CD4-positive, alpha-beta memory T cell (primary cell): ENCODE measurements around the gene ZNF14. TPM values are rescaled to one million over a fixed set of nuclear protein-coding genes. Genes with fewer than 3 reads are reported as not detected.

Experiments
- CTCF ChIA-PET: fragments of 350-600 bp; sonication (Branson Sonifier 250); formaldehyde crosslinking; loops from one replicate; lab custom pipeline; 2021; ENCODE audit warnings: inconsistent platforms; ENCODE audit not compliant: partially characterized antibody; lab: Charles Lee
- POLR2A ChIA-PET: fragments of 350-600 bp; sonication (Branson Sonifier 250); formaldehyde crosslinking; loops from one replicate; lab custom pipeline; 2021; ENCODE audit not compliant: partially characterized antibody; lab: Charles Lee
- DNase-seq, 5 donors: peaks; one replicate each; pipeline versions ENCODE4 v3.0.0 to v3.0.0-alpha.2; 2020 to 2022; ENCODE audit warnings: mixed read lengths in 1 of 5
- H3K27ac ChIP-seq: one replicate; pipeline ENCODE4 v1.7.0; 2013; ENCODE audit warnings: low read depth, low read length
- H3K27me3 ChIP-seq: 2 replicates; pipeline ENCODE4 v1.7.0; 2013; ENCODE audit warnings: mild to moderate bottlenecking, low read length, moderate library complexity; ENCODE audit not compliant: insufficient read depth
- H3K36me3 ChIP-seq: 2 replicates; pipeline ENCODE4 v1.7.0; 2013; ENCODE audit warnings: mild to moderate bottlenecking, low read length, moderate library complexity; ENCODE audit not compliant: insufficient read depth
- H3K4me1 ChIP-seq: 2 replicates; pipeline ENCODE4 v1.7.0; 2013; ENCODE audit warnings: mild to moderate bottlenecking, low read length, moderate library complexity; ENCODE audit not compliant: insufficient read depth
- H3K4me3 ChIP-seq, 2 donors: one replicate each; pipeline ENCODE4 v1.7.0; 2013; ENCODE audit warnings: low read length in 2 of 2, mild to moderate bottlenecking in 1 of 2
- H3K9me3 ChIP-seq, 2 donors: one replicate each; pipeline ENCODE4 v1.7.0; 2013; ENCODE audit warnings: low read length in 2 of 2, control low read depth in 1 of 2; ENCODE audit not compliant: control insufficient read depth in 1 of 2
- H3K27ac Mint-ChIP-seq, 7 donors: one replicate each; pipeline ENCODE4 v1.8.0; 2020 to 2021; ENCODE audit warnings: mixed read lengths in 7 of 7, mild to moderate bottlenecking in 6 of 7, inconsistent platforms in 3 of 7, moderate library complexity in 3 of 7
- H3K27me3 Mint-ChIP-seq, 2 donors: one replicate each; pipeline ENCODE4 v1.8.0; 2020 to 2021; ENCODE audit warnings: mixed read lengths in 2 of 2
- H3K36me3 Mint-ChIP-seq, 2 donors: one replicate each; pipeline ENCODE4 v1.8.0; 2020 to 2021; ENCODE audit warnings: mixed read lengths in 2 of 2, inconsistent platforms in 1 of 2, mild to moderate bottlenecking in 1 of 2
- H3K4me1 Mint-ChIP-seq, 4 donors: one replicate each; pipeline ENCODE4 v1.8.0; 2020 to 2021; ENCODE audit warnings: mixed read lengths in 4 of 4, mild to moderate bottlenecking in 1 of 4
- H3K4me3 Mint-ChIP-seq, 8 donors: one replicate each; pipeline ENCODE4 v1.8.0; 2020 to 2021; ENCODE audit warnings: mixed read lengths in 8 of 8, mild to moderate bottlenecking in 7 of 8, moderate library complexity in 6 of 8, inconsistent platforms in 3 of 8
- H3K9me3 Mint-ChIP-seq, 8 donors: one replicate each; pipeline ENCODE4 v1.8.0; 2020 to 2021; ENCODE audit warnings: mixed read lengths in 8 of 8, mild to moderate bottlenecking in 5 of 8, inconsistent platforms in 3 of 8, moderate library complexity in 1 of 8
- intact Hi-C: fragments of 100-400 bp; cut with micrococcal nuclease; formaldehyde crosslinking; loops from one replicate; pipeline ENCODE4 v1.15.1; 2023
- polyA plus RNA-seq, 2 donors: library from polyadenylated mRNA; unstranded; fragments of 300-500 nt; fragmentation: Illumina TruSeq; gene quantifications; one replicate each; pipeline ENCODE4 v1.2.3, GENCODE V29; 2021
- total RNA-seq, 2 experiments: library from RNA; stranded (reverse); gene quantifications; one replicate each; pipeline ENCODE4 v1.2.3, GENCODE V29; 2021

ZNF14 gene
- total and polyA plus RNA-seq, 4 experiments from 2014 or later, result 13.9 to 32.2 (median 26.9) TPM

GRCh38 chr19:19750842-19751790 lies 18.2 kb upstream of the ZNF14 start:
- H3K4me1 ChIP-seq, result no peaks in the 10 kb centered on the region
- Mint-ChIP-seq H3K27me3 (no peaks in the 10 kb centered on the region), H3K4me1 (no peaks in the 10 kb centered on the region), H3K36me3 (no peaks in the 10 kb centered on the region), H3K27ac (peak overlapping the region in 1 of 7 donors; percentile 53), H3K4me3 (no peak overlapping the region), H3K9me3 (no peaks in the 10 kb centered on the region)
- DNase-seq, result no peak
- ChIA-PET CTCF (no interaction called here), POLR2A (interaction anchor here (0.6 kb wide), 1 partner anchor 103 kb away, joined by 3 read pairs; no protein-coding TSS in a partner anchor)
- intact Hi-C loops, result no loop called here
- H3K4me3 ChIP-seq, result no peak overlapping the region
- no peaks in the 10 kb centered on the region for H3K27me3 ChIP-seq
- H3K9me3 ChIP-seq, result no peaks in the 10 kb centered on the region
- H3K27ac ChIP-seq, result no peak overlapping the region
- H3K36me3 ChIP-seq, result no peaks in the 10 kb centered on the region

- no peaks in the 10 kb centered on the region for H3K9me3 Mint-ChIP-seq
- H3K4me3 ChIP-seq, result no peak overlapping the region
- no peaks in the 10 kb centered on the region for H3K9me3 ChIP-seq
- no peaks in the 10 kb centered on the region for H3K4me1 ChIP-seq
- H3K36me3 ChIP-seq, result no peaks in the 10 kb centered on the region
- no peaks in the 10 kb centered on the region for H3K27me3 ChIP-seq
- no peak overlapping the region for H3K4me3 Mint-ChIP-seq
- DNase-seq, result no peak
- H3K4me1 Mint-ChIP-seq, result no peaks in the 10 kb centered on the region
- POLR2A ChIA-PET, result no interaction called here
- H3K27ac ChIP-seq, result no peak overlapping the region
- no peaks in the 10 kb centered on the region for H3K36me3 Mint-ChIP-seq
- CTCF ChIA-PET, result no interaction called here
- H3K27ac Mint-ChIP-seq, result no peak overlapping the region
- H3K27me3 Mint-ChIP-seq, result no peaks in the 10 kb centered on the region
- intact Hi-C loops, result no loop called here
Measured at GRCh38 chr19:19749908-19750841, 17.3 kb upstream of the ZNF14 start.

GRCh38 chr19:19749117-19749907 lies 16.4 kb upstream of the ZNF14 start:
- H3K36me3 Mint-ChIP-seq, result no peaks in the 10 kb centered on the region
- POLR2A ChIA-PET, result no interaction called here
- H3K27ac Mint-ChIP-seq, result no peak overlapping the region
- no peak overlapping the region for H3K4me3 Mint-ChIP-seq
- no peaks in the 10 kb centered on the region for H3K36me3 ChIP-seq
- CTCF ChIA-PET, result no interaction called here
- intact Hi-C loops, result no loop called here
- no peaks in the 10 kb centered on the region for H3K9me3 ChIP-seq
- H3K27me3 ChIP-seq, result no peaks in the 10 kb centered on the region
- no peak overlapping the region for H3K27ac ChIP-seq
- no peaks in the 10 kb centered on the region for H3K4me1 Mint-ChIP-seq
- H3K27me3 Mint-ChIP-seq, result no peaks in the 10 kb centered on the region
- H3K4me1 ChIP-seq, result no peaks in the 10 kb centered on the region
- no peak for DNase-seq
- H3K9me3 Mint-ChIP-seq, result no peaks in the 10 kb centered on the region
- no peak overlapping the region for H3K4me3 ChIP-seq

- Histone ChIP-seq H3K36me3 (no peaks in the 10 kb centered on the region), H3K4me1 (no peaks in the 10 kb centered on the region), H3K27ac (no peak overlapping the region), H3K27me3 (no peaks in the 10 kb centered on the region), H3K9me3 (no peaks in the 10 kb centered on the region), H3K4me3 (no peak overlapping the region)
- H3K36me3 Mint-ChIP-seq, result no peaks in the 10 kb centered on the region
- ChIA-PET CTCF (no interaction called here), POLR2A (no interaction called here)
- no peaks in the 10 kb centered on the region for H3K4me1 Mint-ChIP-seq
- H3K9me3 Mint-ChIP-seq, result no peaks in the 10 kb centered on the region
- DNase-seq, result no peak
- H3K4me3 Mint-ChIP-seq, result no peak overlapping the region
- intact Hi-C loops, result no loop called here
- H3K27me3 Mint-ChIP-seq, result no peaks in the 10 kb centered on the region
- no peak overlapping the region for H3K27ac Mint-ChIP-seq
Measured at GRCh38 chr19:19748249-19748938, 15.5 kb upstream of the ZNF14 start.

- H3K36me3 ChIP-seq, result no peaks in the 10 kb centered on the region
- H3K27ac Mint-ChIP-seq, result no peak overlapping the region
- no peak overlapping the region for H3K4me3 Mint-ChIP-seq
- H3K27ac ChIP-seq, result no peak overlapping the region
- H3K9me3 ChIP-seq, result no peaks in the 10 kb centered on the region
- H3K4me1 ChIP-seq, result no peaks in the 10 kb centered on the region
- H3K27me3 Mint-ChIP-seq, result no peaks in the 10 kb centered on the region
- no peaks in the 10 kb centered on the region for H3K27me3 ChIP-seq
- no peaks in the 10 kb centered on the region for H3K36me3 Mint-ChIP-seq
- H3K4me1 Mint-ChIP-seq, result no peaks in the 10 kb centered on the region
- no peaks in the 10 kb centered on the region for H3K9me3 Mint-ChIP-seq
- no peak overlapping the region for H3K4me3 ChIP-seq
- POLR2A ChIA-PET, result no interaction called here
- CTCF ChIA-PET, result no interaction called here
- DNase-seq, result no peak
- intact Hi-C loops, result no loop called here
Measured at GRCh38 chr19:19747357-19748220, 14.7 kb upstream of the ZNF14 start.
